Epithelial cell of esophagus (primary cell): Measurements from ENCODE around the gene LCMT2.
A peak's percentile ranks its signal among the peaks of the same experiment; 100 is the strongest.

Experiments used
- DNase-seq: peaks from one replicate; pipeline ENCODE4 v3.0.0; 2010; ENCODE audit warnings: low read depth
- H3K4me3 ChIP-seq: 2 replicates; pipeline ENCODE4 v1.5.1; 2011; ENCODE audit warnings: mild to moderate bottlenecking, low read length, control low read depth
- TF ChIP-seq, protein P1 (sequence below): IDR thresholded peaks from 2 replicates; pipeline ENCODE4 v1.5.1; 2011; ENCODE audit warnings: low read depth, mild to moderate bottlenecking, low read length, control low read depth, inconsistent platforms; ENCODE audit not compliant: insufficient read depth; ENCODE audit errors: missing control alignments

LCMT2 gene, protein sequence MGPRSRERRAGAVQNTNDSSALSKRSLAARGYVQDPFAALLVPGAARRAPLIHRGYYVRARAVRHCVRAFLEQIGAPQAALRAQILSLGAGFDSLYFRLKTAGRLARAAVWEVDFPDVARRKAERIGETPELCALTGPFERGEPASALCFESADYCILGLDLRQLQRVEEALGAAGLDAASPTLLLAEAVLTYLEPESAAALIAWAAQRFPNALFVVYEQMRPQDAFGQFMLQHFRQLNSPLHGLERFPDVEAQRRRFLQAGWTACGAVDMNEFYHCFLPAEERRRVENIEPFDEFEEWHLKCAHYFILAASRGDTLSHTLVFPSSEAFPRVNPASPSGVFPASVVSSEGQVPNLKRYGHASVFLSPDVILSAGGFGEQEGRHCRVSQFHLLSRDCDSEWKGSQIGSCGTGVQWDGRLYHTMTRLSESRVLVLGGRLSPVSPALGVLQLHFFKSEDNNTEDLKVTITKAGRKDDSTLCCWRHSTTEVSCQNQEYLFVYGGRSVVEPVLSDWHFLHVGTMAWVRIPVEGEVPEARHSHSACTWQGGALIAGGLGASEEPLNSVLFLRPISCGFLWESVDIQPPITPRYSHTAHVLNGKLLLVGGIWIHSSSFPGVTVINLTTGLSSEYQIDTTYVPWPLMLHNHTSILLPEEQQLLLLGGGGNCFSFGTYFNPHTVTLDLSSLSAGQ

DNA sequence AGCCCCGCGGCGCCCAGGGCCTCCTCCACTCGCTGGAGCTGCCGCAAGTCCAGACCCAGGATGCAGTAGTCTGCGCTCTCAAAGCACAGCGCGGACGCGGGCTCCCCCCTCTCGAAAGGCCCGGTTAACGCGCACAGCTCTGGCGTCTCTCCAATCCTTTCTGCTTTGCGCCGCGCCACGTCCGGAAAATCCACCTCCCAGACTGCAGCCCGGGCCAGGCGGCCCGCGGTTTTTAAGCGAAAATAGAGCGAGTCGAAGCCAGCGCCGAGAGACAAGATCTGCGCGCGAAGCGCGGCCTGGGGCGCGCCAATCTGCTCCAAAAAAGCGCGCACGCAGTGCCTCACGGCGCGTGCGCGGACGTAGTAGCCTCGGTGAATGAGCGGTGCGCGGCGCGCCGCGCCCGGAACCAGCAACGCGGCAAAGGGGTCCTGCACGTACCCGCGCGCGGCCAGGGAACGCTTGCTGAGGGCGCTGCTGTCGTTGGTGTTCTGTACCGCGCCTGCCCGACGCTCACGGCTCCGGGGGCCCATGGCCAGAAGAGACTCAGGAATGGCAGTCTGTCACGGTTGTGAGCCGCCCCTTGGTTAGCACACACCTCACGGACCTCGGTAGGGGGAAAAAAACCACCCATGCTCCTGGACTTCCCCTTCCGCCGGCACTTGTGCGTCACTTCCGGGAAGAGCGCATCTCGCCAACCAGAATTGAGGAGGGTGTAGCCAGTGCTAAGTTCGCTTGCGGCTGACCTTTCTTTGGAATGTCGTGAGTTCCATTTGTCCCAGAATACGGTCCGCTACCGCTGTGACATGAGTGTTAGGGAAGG, at the start of gene LCMT2:
Gene LCMT2 (minus strand): TSS at position 614 of the 820 bp plus-strand sequence. CDS start 84 bp downstream, at position 530.
- TF ChIP-seq, protein P1, sequence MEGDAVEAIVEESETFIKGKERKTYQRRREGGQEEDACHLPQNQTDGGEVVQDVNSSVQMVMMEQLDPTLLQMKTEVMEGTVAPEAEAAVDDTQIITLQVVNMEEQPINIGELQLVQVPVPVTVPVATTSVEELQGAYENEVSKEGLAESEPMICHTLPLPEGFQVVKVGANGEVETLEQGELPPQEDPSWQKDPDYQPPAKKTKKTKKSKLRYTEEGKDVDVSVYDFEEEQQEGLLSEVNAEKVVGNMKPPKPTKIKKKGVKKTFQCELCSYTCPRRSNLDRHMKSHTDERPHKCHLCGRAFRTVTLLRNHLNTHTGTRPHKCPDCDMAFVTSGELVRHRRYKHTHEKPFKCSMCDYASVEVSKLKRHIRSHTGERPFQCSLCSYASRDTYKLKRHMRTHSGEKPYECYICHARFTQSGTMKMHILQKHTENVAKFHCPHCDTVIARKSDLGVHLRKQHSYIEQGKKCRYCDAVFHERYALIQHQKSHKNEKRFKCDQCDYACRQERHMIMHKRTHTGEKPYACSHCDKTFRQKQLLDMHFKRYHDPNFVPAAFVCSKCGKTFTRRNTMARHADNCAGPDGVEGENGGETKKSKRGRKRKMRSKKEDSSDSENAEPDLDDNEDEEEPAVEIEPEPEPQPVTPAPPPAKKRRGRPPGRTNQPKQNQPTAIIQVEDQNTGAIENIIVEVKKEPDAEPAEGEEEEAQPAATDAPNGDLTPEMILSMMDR: no peak
- peak within 1 kb of the TSS; percentile 79 for H3K4me3 ChIP-seq
- peak; percentile 96 for DNase-seq

DNA sequence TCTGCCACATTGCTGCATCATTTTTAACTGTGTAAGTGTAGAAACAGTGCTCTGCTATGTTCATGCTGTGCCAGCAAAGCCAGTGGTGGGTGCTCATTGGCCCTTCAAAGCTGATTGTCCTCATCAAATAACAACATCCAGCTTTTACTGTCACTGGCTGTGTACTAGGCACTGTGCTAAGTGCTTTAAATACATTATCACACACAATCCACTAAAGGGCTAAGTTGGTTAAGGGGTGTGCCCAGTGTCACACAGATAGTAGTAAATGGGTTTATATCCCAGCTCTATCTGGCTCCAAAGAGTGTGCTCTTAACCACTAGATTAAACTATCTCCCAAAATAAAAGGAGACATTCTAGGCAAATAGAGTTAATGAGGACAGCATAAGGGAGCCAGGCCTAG, 48.2 kb upstream of the LCMT2 start:
- no peak overlapping the region for H3K4me3 ChIP-seq
- TF ChIP-seq, protein P1: no peak
- DNase-seq: no peak

DNA sequence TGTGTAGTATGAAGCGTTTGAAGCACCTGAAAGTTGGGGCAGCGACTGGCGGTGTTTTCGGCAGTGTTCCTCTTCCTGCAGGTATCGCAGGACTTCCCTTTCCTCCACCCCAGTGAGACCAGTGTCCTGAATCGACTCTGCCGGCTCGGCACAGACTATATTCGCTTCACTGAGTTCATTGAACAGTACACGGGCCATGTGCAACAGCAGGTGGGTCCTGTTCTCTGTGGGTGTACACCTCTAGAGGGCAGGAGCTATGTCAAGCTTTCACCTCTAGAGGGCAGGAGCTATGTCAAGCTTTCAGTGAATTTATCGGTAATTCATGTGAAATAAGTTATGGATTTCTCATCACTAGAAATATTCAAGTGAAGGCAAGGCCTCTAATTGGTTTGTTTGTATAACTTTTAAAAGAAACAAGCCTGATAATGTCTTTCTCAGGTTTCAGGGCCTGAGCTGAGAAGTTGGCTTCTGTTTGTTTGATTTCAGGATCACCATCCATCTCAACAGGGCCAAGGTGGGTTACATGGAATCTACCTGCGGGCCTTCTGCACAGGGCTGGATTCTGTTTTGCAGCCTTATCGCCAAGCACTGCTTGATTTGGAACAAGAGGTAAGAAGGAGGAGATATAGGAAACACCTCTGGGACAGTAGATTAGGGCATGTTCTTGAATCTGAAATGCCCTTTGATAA, 45.8 kb upstream of the LCMT2 start:
- TF ChIP-seq, protein P1: peak; percentile 84
- peak; percentile 55 for DNase-seq
- H3K4me3 ChIP-seq: no peak overlapping the region

DNA sequence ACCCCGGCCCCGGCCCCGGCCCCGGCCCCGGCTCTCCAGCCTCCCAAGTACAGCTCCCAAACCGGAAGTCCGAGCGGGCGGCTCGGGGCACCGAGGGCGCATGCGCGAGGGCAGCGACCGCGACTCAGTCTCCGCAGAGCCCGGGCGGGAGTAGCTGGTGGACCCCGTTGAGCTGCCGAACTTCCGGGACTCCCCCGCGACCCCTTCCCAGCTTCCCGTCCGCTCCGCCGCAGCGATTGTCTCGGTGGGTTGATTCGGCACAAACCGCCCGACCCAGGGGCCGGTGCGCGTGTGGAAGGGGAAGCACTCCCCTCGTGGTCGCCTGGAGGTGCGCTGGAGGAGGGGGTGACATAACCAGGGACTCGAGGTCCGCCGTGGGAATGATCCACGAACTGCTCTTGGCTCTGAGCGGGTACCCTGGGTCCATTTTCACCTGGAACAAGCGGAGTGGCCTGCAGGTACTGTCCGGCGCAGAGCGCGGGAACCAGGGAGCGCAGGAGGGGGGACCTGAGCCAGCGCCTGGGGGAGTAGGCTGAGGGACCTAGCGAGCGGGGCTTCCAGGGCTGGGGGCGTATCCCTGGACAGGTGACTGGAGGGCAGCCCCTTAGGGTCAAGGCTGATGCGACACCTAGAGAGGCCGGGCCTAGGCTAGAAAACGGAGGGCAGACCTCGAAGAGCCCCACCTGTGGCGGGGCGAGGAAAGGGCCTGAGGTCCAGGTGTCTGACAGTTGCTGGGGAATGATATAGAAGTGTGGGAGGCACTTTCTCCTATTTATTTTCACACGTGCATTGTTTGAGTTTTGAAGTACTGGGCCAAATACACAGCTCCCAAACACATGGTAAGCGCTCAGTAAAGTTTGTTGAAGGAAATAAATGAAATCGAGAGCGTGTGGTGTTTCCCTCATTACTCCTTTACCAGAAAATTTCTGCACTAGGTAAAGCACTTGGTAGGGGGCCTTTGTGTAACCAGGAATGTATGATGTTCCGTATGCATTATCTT, 40.9 kb upstream of the LCMT2 start, which contains the start of the genes TUBGCP4 and ZSCAN29:
Gene TUBGCP4 (plus strand): TSS at position 127 of the 1,000 bp plus-strand sequence. CDS start 254 bp downstream, at position 381.
Gene ZSCAN29 (minus strand): TSS at position 69 of the 1,000 bp plus-strand sequence. CDS start 1,130 bp downstream, outside the sequence.
- peak within 1 kb of the TSS; percentile 83 for H3K4me3 ChIP-seq
- TF ChIP-seq, protein P1: peak; percentile 61
- peak; percentile 70 for DNase-seq

DNA sequence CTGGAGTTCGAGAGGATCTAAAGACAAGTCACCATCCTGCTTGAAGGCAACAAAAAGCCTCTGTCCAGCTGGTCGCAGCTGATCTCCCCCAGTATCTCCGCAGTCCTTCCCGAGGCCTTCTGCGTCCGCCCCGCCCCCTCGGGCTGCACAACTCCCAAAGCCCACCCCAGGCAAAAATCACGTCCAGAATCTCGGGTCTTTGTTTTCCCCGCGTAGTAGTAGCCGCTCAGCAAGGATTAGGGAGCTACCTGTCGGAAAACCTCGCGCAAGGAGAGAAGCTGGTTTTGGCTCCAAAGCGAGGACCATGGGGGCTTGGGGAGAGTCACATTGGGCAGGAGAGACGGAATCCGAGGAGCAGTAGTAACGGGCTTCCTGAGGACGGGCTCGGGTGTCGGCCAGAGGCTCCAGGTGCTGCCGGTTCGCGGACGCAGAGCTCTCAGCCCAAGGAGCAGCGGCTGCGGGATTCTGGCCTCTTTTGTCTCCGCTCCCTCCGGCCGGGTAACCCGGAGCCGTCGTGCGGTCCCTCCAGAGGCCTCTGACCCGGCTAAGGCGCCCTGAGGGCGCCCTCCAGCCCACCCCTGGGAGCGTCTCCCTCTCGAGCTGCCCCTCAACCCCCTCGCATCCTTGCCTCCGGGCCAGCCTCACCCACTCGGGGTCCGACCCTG, 40.1 kb upstream of the LCMT2 start:
- peak overlapping the region; percentile 83 for H3K4me3 ChIP-seq
- DNase-seq: peak; percentile 20
- TF ChIP-seq, protein P1: no peak
